Mucosa of descending colon (tissue), 3 donors: ENCODE measurements around the gene VIM. TPM values are rescaled to one million over a fixed set of nuclear protein-coding genes. Genes with fewer than 3 reads are reported as not detected.

ENCODE experiments used
- ATAC-seq: fragments of 200-7000 bp; cut with Tn5 transposase; one replicate; pipeline ENCODE4 v1.9.1; 2020; ENCODE audit warnings: mild to moderate bottlenecking, moderate library complexity
- DNase-seq, 3 donors: peaks; one replicate each; pipeline ENCODE4 v3.0.0-alpha.2; 2020
- H3K36me3 ChIP-seq: fragments of 200-600 bp; one replicate; pipeline ENCODE4 v1.8.0; 2021; ENCODE audit warnings: low read depth, mild to moderate bottlenecking
- H3K4me1 ChIP-seq: fragments of 200-600 bp; one replicate; pipeline ENCODE4 v1.8.0; 2021; ENCODE audit warnings: low read depth, mild to moderate bottlenecking
- H3K4me3 ChIP-seq: fragments of 200-600 bp; one replicate; pipeline ENCODE4 v1.8.0; 2021; ENCODE audit warnings: mild to moderate bottlenecking
- H3K9me3 ChIP-seq: fragments of 200-600 bp; one replicate; pipeline ENCODE4 v1.8.0; 2021; ENCODE audit warnings: mild to moderate bottlenecking
- intact Hi-C, 2 donors: fragments of 100-400 bp; cut with DNase I in 1 of 2; cut with micrococcal nuclease in 1 of 2; formaldehyde crosslinking; loops; one replicate each; pipeline versions ENCODE4 v1.11.0 to v1.11.1; 2022; cut with DNase I, micrococcal nuclease
- total RNA-seq, 3 donors: library from RNA; stranded (reverse); fragmentation: NEBNext Ultra II Directional in 2 of 3; extraction: Animal tissue kit (Norgen Biotek cat#: 25700) in 2 of 3; gene quantifications; one replicate each; pipeline versions ENCODE4 v1.2.1 to v1.2.4, GENCODE V29; 2021 to 2023
- TF ChIP-seq, protein P1 (sequence below): fragments of 200-600 bp; IDR thresholded peaks from one replicate; pipeline ENCODE4 v1.8.0; 2022; ENCODE audit warnings: antibody characterized with exemption, mild to moderate bottlenecking
- donor health status: DM: no; HTN: no; CAD: no; lungs with moderate emphysema.
- donor health status: DM: no; HTN: no; CAD: no.
- donor health status: DM: no; HTN: yes; CAD: no.

The VIM gene
- total RNA-seq, 3 donors from 2014 or later: 128 to 550 (median 355) TPM

GRCh38 chr10:17241611-17242333, 13.7 kb downstream of the VIM start:
- DNase-seq (no peak), ATAC-seq (no peak)
- H3K36me3 ChIP-seq: peaks cover 4% of the 10 kb centered on the region
- no peak overlapping the region for H3K4me3 ChIP-seq
- H3K4me1 ChIP-seq: no peaks in the 10 kb centered on the region
- TF ChIP-seq, protein P1, sequence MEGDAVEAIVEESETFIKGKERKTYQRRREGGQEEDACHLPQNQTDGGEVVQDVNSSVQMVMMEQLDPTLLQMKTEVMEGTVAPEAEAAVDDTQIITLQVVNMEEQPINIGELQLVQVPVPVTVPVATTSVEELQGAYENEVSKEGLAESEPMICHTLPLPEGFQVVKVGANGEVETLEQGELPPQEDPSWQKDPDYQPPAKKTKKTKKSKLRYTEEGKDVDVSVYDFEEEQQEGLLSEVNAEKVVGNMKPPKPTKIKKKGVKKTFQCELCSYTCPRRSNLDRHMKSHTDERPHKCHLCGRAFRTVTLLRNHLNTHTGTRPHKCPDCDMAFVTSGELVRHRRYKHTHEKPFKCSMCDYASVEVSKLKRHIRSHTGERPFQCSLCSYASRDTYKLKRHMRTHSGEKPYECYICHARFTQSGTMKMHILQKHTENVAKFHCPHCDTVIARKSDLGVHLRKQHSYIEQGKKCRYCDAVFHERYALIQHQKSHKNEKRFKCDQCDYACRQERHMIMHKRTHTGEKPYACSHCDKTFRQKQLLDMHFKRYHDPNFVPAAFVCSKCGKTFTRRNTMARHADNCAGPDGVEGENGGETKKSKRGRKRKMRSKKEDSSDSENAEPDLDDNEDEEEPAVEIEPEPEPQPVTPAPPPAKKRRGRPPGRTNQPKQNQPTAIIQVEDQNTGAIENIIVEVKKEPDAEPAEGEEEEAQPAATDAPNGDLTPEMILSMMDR: no peak
- intact Hi-C loops: no loop called here
- no peaks in the 10 kb centered on the region for H3K9me3 ChIP-seq

- H3K36me3 ChIP-seq: no peaks in the 10 kb centered on the region
- H3K4me3 ChIP-seq: no peak overlapping the region
- no peaks in the 10 kb centered on the region for H3K9me3 ChIP-seq
- H3K4me1 ChIP-seq: no peaks in the 10 kb centered on the region
- TF ChIP-seq, protein P1: no peak
- ATAC-seq (no peak), DNase-seq (no peak)
- intact Hi-C loops: no loop called here
Observed at GRCh38 chr10:17244700-17245365, 16.8 kb downstream of the VIM start.

GRCh38 chr10:17247210-17247609, 19.2 kb downstream of the VIM start:
- no peak for ATAC-seq
- Histone ChIP-seq H3K4me3 (no peak overlapping the region), H3K36me3 (no peaks in the 10 kb centered on the region), H3K9me3 (no peaks in the 10 kb centered on the region), H3K4me1 (no peaks in the 10 kb centered on the region)
- no peak for DNase-seq
- TF ChIP-seq, protein P1: no peak
- intact Hi-C loops: no loop called here

GRCh38 chr10:17248964-17249363, 20.9 kb downstream of the VIM start:
- intact Hi-C loops: no loop called here
- Histone ChIP-seq H3K4me1 (no peaks in the 10 kb centered on the region), H3K36me3 (no peaks in the 10 kb centered on the region), H3K9me3 (no peaks in the 10 kb centered on the region), H3K4me3 (no peak overlapping the region)
- DNase-seq: no peak
- ATAC-seq: peak; percentile 76
- TF ChIP-seq, protein P1: no peak

DNA sequence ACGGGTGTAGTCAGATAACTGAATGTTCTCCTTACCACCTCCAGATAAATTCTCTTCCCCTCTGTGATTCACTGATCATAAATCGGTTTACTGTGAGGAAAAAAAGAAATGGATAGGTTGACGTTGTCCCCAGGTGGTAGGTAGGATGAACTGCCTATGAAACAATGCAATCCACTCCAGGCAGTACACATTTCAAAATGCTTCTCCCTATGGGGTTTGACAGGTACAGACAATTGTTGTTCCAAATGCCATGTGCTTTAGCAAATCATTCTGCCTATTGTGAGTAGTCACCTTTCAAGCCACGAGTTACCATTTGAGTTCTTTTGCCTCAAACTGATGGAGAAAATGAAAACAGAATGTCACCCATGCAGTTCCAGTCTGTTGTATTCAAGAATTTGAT, 21.8 kb downstream of the VIM start:
- peak; percentile 51 for ATAC-seq
- Histone ChIP-seq H3K36me3 (no peaks in the 10 kb centered on the region), H3K4me1 (no peaks in the 10 kb centered on the region), H3K9me3 (no peaks in the 10 kb centered on the region), H3K4me3 (no peak overlapping the region)
- no peak for DNase-seq
- TF ChIP-seq, protein P1: no peak
- intact Hi-C loops: loop anchor here in 1 of 2 donors (10.0 kb wide), 1 partner anchor 405 kb away; no protein-coding TSS in a partner anchor
